PFSK-1 (cell line): ENCODE results near the gene LRFN2.

Source experiments
- FOXP2 ChIP-seq: optimal IDR thresholded peaks from 2 replicates; pipeline ENCODE3; 2011; ENCODE audit warnings: borderline replicate concordance, control low read depth, inconsistent platforms; ENCODE audit not compliant: insufficient read depth; ENCODE audit errors: extremely low read length, extremely low read depth
- TAF1 ChIP-seq: IDR thresholded peaks from 2 replicates; pipeline ENCODE4 v1.6.1; 2012; ENCODE audit warnings: low read length, control low read depth, borderline replicate concordance; ENCODE audit not compliant: insufficient read depth

DNA sequence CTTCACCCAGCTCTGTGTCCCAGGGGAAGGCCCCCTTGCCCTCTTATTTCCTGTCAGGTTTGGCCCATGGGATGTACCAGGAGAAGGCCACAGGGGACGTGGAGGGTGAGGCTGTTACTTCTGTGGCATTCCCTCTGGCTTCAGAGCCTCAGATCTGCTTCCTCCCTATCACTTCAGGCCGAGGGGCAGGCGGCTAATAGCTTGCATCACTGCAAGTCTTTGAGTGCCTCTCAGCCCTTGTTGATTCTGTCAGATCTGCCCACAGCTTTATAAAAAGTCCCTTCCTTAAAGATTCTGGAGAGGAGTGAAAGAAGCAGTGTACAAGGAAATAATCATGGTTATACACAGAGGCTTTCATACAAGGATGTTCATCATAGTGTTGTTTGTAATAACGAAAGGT, 86.9 kb downstream of the LRFN2 start:
- no peak for TF ChIP-seq FOXP2
- TF ChIP-seq TAF1, result no peak
